A549 (cell line): ENCODE data around the gene SF3A2. TPM values are rescaled to one million over a fixed set of nuclear protein-coding genes. Genes with fewer than 3 reads are reported as not detected.

Experiments
- CBX2 ChIP-seq: fragments of 200-600 bp; sonication (generic); IDR thresholded peaks from 2 replicates; pipeline ENCODE4 v1.6.1; 2016; ENCODE audit warnings: low read depth, mild to moderate bottlenecking, borderline replicate concordance
- CBX8 ChIP-seq: fragments of 200-600 bp; sonication (generic); IDR thresholded peaks from 2 replicates; pipeline ENCODE4 v1.6.1; 2016
- CEBPB ChIP-seq, 2 experiments: fragments of >200 bp in 1 of 2; sonication (Bioruptor Twin) in 1 of 2; formaldehyde crosslinking in 1 of 2; IDR thresholded peaks; 2 replicates each; pipeline ENCODE4 v1.6.1; 2012 to 2016
- ESRRA ChIP-seq: fragments of 150-350 bp; IDR thresholded peaks from 2 replicates; pipeline ENCODE4 v1.6.1; 2014; ENCODE audit warnings: mild to moderate bottlenecking, low read length, borderline replicate concordance
- FOSB ChIP-seq: fragments of 250-450 bp; sonication (Bioruptor Pico); IDR thresholded peaks from 2 replicates; pipeline ENCODE4 v1.5.0; 2020; ENCODE audit warnings: mild to moderate bottlenecking, moderate library complexity
- GATA3 ChIP-seq: IDR thresholded peaks from 2 replicates; pipeline ENCODE4 v1.6.1; 2012; ENCODE audit warnings: borderline replicate concordance
- HEYL ChIP-seq: fragments of 250-450 bp; sonication (Bioruptor Pico); IDR thresholded peaks from 2 replicates; pipeline ENCODE4 v1.8.0; 2021; ENCODE audit warnings: mild to moderate bottlenecking, moderate library complexity
- HOXB13 ChIP-seq: fragments of 250-450 bp; sonication (Bioruptor Pico); IDR thresholded peaks from 2 replicates; pipeline ENCODE4 v1.5.0; 2020; ENCODE audit warnings: low read depth, mild to moderate bottlenecking, moderate library complexity
- HOXB5 ChIP-seq: fragments of 250-450 bp; sonication (Bioruptor Pico); IDR thresholded peaks from 2 replicates; pipeline ENCODE4 v1.5.0; 2020; ENCODE audit warnings: mild to moderate bottlenecking, moderate library complexity
- KDM1A ChIP-seq: fragments of 200-600 bp; sonication (generic); IDR thresholded peaks from 2 replicates; pipeline ENCODE4 v1.6.1; 2016; ENCODE audit warnings: low read depth, mild to moderate bottlenecking
- NPAS2 ChIP-seq: fragments of 250-450 bp; sonication (Bioruptor Pico); IDR thresholded peaks from 2 replicates; pipeline ENCODE4 v1.8.0; 2022; ENCODE audit warnings: mild to moderate bottlenecking, moderate library complexity, borderline replicate concordance
- NR3C1 ChIP-seq: fragments of >200 bp; sonication (Bioruptor Twin); formaldehyde crosslinking; IDR thresholded peaks from 3 replicates; pipeline ENCODE4 v1.6.1; 2017
- PHF8 ChIP-seq: fragments of 200-600 bp; sonication (generic); IDR thresholded peaks from 2 replicates; pipeline ENCODE4 v1.6.1; 2016; ENCODE audit warnings: low read depth, mild to moderate bottlenecking, antibody characterized with exemption, moderate library complexity, borderline replicate concordance
- POLR2A ChIP-seq: IDR thresholded peaks from 2 replicates; pipeline ENCODE4 v1.6.1; 2012; ENCODE audit warnings: mild to moderate bottlenecking, low read length
- RARB ChIP-seq: fragments of 250-450 bp; sonication (Bioruptor Pico); IDR thresholded peaks from 2 replicates; pipeline ENCODE4 v1.8.0; 2021; ENCODE audit warnings: mild to moderate bottlenecking, moderate library complexity
- RCOR1 ChIP-seq: fragments of 150-350 bp; IDR thresholded peaks from 2 replicates; pipeline ENCODE4 v1.6.1; 2014; ENCODE audit warnings: antibody characterized with exemption, low read length, low read depth
- SMC3 ChIP-seq: fragments of >200 bp; sonication (Bioruptor Twin); formaldehyde crosslinking; IDR thresholded peaks from 3 replicates; pipeline ENCODE4 v1.6.1; 2018; ENCODE audit warnings: inconsistent platforms
- ZC3H11A ChIP-seq: fragments of 450-650 bp; IDR thresholded peaks from 2 replicates; pipeline ENCODE4 v1.6.1; 2014; ENCODE audit warnings: antibody characterized with exemption, mild to moderate bottlenecking
- ZFP36 ChIP-seq: fragments of 450-650 bp; IDR thresholded peaks from 2 replicates; pipeline ENCODE4 v1.6.1; 2014; ENCODE audit warnings: borderline replicate concordance; ENCODE audit not compliant: partially characterized antibody
- ZSCAN20 ChIP-seq: fragments of 250-450 bp; sonication (Bioruptor Pico); IDR thresholded peaks from 2 replicates; pipeline ENCODE4 v1.8.0; 2022; ENCODE audit warnings: mild to moderate bottlenecking, moderate library complexity
- polyA plus RNA-seq, 4 experiments: library from polyadenylated mRNA; depleted of rRNA in 3 of 4; stranded (reverse); fragments of >200 nt; fragmentation: RNase III in 1 of 4; extraction: RNeasy Plus Mini Kit Qiagen cat#74134 plus additional on column Dnase treatment in 1 of 4; gene quantifications; 2 replicates in 3 of 4; 3 replicates in 1 of 4; pipeline ENCODE4 v1.2.3, GENCODE V29; 2011 to 2017
- TF ChIP-seq, protein P1 (sequence below): fragments of 450-650 bp; IDR thresholded peaks from 2 replicates; pipeline ENCODE4 v1.6.1; 2014; ENCODE audit warnings: antibody characterized with exemption
- TF ChIP-seq, protein P2 (sequence below): fragments of 250-450 bp; sonication (Bioruptor Pico); IDR thresholded peaks from 2 replicates; pipeline ENCODE4 v1.5.0; 2021; ENCODE audit warnings: mild to moderate bottlenecking, moderate library complexity, borderline replicate concordance
- TF ChIP-seq, protein P3 (sequence below): fragments of 200-600 bp; sonication (generic); IDR thresholded peaks from 2 replicates; pipeline ENCODE4 v1.6.1; 2016; ENCODE audit warnings: antibody characterized with exemption, mild to moderate bottlenecking, moderate library complexity
- TF ChIP-seq, protein P4 (sequence below): IDR thresholded peaks from 2 replicates; pipeline ENCODE4 v1.6.1; 2012
- TF ChIP-seq, protein P5 (sequence below): fragments of >200 bp; sonication (Bioruptor Twin); formaldehyde crosslinking; IDR thresholded peaks from 2 replicates; pipeline ENCODE4 v1.6.1; 2016
- TF ChIP-seq, protein P6 (sequence below): fragments of 150-350 bp; IDR thresholded peaks from 2 replicates; pipeline ENCODE4 v1.6.1; 2014; ENCODE audit warnings: low read depth, mild to moderate bottlenecking, low read length

The SF3A2 gene
- polyA plus RNA-seq, 2 of the 4 experiments (the other 2 are of a cell fraction): 11.9 to 68.2 TPM

DNA sequence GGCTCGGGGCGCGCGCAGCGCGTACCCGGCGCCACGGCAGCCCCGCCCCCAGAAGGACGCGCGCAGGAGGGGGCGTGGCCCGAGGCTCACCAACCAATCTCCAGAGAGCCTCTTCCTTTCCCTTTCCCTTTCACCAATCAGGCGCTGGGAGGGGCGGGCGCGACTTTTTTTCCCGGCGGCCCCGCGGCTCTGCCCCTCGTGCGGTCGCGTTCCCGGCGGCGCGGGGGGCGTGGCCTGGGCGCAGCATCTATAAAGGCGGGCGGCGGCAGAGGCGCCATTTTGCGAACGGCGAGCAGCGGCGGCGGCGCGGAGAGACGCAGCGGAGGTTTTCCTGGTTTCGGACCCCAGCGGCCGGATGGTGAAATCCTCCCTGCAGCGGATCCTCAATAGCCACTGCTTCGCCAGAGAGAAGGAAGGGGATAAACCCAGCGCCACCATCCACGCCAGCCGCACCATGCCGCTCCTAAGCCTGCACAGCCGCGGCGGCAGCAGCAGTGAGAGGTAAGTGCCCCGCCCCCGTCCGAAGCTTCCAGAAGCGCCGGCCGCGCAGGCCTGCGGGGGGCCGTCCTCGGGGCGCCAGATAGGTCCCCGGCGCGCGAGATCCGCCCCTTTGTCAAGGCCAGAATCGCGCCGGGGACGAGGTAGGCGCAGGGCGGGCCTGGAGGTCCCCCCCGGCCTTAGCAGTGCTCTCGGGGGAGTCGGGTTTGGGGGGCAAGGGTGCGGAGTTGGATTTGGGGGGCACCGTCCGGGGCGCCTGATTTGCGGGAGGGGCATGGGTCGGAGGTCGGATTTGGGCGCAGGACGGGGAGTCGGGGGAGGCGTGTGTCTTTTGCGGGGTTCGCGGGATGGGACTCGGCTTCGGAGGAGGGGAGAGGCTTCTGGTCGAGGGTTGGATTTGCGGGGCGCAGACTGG, 32.9 kb downstream of the SF3A2 start (continued):
- TF ChIP-seq, protein P1, sequence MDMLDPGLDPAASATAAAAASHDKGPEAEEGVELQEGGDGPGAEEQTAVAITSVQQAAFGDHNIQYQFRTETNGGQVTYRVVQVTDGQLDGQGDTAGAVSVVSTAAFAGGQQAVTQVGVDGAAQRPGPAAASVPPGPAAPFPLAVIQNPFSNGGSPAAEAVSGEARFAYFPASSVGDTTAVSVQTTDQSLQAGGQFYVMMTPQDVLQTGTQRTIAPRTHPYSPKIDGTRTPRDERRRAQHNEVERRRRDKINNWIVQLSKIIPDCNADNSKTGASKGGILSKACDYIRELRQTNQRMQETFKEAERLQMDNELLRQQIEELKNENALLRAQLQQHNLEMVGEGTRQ: peak; percentile 26; the same call in 1 of the 2 replicates
- no peak for TF ChIP-seq HOXB5 (CRISPR knock-in tag)
- no peak for TF ChIP-seq CBX8
- TF ChIP-seq CBX2: no peak
- TF ChIP-seq KDM1A: no peak
- no peak for TF ChIP-seq HEYL (CRISPR knock-in tag)
- TF ChIP-seq, protein P2, sequence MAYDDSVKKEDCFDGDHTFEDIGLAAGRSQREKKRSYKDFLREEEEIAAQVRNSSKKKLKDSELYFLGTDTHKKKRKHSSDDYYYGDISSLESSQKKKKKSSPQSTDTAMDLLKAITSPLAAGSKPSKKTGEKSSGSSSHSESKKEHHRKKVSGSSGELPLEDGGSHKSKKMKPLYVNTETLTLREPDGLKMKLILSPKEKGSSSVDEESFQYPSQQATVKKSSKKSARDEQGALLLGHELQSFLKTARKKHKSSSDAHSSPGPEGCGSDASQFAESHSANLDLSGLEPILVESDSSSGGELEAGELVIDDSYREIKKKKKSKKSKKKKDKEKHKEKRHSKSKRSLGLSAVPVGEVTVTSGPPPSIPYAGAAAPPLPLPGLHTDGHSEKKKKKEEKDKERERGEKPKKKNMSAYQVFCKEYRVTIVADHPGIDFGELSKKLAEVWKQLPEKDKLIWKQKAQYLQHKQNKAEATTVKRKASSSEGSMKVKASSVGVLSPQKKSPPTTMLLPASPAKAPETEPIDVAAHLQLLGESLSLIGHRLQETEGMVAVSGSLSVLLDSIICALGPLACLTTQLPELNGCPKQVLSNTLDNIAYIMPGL (CRISPR knock-in tag): no peak
- no peak for TF ChIP-seq ZFP36
- TF ChIP-seq POLR2A: peak; percentile 93
- TF ChIP-seq, protein P3, sequence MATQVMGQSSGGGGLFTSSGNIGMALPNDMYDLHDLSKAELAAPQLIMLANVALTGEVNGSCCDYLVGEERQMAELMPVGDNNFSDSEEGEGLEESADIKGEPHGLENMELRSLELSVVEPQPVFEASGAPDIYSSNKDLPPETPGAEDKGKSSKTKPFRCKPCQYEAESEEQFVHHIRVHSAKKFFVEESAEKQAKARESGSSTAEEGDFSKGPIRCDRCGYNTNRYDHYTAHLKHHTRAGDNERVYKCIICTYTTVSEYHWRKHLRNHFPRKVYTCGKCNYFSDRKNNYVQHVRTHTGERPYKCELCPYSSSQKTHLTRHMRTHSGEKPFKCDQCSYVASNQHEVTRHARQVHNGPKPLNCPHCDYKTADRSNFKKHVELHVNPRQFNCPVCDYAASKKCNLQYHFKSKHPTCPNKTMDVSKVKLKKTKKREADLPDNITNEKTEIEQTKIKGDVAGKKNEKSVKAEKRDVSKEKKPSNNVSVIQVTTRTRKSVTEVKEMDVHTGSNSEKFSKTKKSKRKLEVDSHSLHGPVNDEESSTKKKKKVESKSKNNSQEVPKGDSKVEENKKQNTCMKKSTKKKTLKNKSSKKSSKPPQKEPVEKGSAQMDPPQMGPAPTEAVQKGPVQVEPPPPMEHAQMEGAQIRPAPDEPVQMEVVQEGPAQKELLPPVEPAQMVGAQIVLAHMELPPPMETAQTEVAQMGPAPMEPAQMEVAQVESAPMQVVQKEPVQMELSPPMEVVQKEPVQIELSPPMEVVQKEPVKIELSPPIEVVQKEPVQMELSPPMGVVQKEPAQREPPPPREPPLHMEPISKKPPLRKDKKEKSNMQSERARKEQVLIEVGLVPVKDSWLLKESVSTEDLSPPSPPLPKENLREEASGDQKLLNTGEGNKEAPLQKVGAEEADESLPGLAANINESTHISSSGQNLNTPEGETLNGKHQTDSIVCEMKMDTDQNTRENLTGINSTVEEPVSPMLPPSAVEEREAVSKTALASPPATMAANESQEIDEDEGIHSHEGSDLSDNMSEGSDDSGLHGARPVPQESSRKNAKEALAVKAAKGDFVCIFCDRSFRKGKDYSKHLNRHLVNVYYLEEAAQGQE: 0 out of 2 replicates have a peak, but pooled peaks have one; percentile 16
- no peak for TF ChIP-seq FOSB (CRISPR knock-in tag)
- TF ChIP-seq ZSCAN20 (CRISPR knock-in tag): no peak
- no peak for TF ChIP-seq NPAS2
- TF ChIP-seq GATA3: peak; percentile 15; the same call in 1 of the 2 replicates
- no peak for TF ChIP-seq RARB
- no peak for TF ChIP-seq RCOR1
- no peak for TF ChIP-seq ZC3H11A
- TF ChIP-seq, protein P4, sequence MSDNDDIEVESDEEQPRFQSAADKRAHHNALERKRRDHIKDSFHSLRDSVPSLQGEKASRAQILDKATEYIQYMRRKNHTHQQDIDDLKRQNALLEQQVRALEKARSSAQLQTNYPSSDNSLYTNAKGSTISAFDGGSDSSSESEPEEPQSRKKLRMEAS: peak; percentile 70
- no peak for TF ChIP-seq HOXB13
- TF ChIP-seq CEBPB (IDR thresholded peaks at IDR 0.05): no peak
- TF ChIP-seq PHF8: peak; percentile 84
- TF ChIP-seq SMC3: no peak
- TF ChIP-seq ESRRA: no peak
- TF ChIP-seq, protein P5, sequence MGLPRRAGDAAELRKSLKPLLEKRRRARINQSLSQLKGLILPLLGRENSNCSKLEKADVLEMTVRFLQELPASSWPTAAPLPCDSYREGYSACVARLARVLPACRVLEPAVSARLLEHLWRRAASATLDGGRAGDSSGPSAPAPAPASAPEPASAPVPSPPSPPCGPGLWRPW: no peak
- no peak for TF ChIP-seq NR3C1
- TF ChIP-seq, protein P6, sequence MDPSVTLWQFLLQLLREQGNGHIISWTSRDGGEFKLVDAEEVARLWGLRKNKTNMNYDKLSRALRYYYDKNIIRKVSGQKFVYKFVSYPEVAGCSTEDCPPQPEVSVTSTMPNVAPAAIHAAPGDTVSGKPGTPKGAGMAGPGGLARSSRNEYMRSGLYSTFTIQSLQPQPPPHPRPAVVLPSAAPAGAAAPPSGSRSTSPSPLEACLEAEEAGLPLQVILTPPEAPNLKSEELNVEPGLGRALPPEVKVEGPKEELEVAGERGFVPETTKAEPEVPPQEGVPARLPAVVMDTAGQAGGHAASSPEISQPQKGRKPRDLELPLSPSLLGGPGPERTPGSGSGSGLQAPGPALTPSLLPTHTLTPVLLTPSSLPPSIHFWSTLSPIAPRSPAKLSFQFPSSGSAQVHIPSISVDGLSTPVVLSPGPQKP: no peak
- TF ChIP-seq, all 56 proteins: peak for 11
